Measurements from ENCODE around the gene USP24.

DNA sequence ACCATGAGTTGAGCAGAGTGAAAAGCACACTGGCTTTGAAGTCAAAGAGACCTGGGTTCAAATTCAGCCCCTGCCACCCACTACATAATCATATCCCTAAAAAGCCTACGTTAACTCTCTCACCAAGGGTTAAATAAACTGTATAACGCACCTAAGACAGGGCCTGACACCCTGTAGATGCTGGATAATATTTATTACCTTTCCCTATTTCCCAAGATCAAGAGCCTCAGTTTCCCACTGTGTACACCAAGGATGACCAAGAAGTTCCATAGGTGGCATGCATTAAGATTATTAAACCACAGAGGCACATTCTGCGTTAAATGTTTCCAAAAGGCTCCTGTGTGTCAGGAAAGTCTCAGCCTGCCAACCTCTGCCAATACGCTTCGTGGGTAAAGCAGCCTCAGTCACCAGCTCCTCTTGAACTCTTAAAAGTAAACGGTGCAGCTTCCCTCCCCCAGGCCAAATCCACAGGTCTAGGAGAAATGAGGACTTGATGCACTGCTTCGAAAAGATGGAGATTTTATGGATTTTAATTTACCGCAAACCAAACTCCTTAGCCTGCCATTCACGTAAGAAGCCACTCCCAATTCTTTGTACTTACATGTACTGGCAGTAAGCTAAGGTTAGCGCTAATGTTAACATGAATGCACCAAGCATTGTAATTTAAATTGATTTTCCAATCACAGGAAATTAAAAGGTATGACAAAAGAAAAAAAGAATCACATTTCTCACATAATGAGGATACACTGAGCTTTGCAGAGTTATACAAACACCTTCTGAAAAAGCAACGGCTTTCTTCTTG lies 2.6 kb downstream of the USP24 start:
- TF ChIP-seq, protein P1, sequence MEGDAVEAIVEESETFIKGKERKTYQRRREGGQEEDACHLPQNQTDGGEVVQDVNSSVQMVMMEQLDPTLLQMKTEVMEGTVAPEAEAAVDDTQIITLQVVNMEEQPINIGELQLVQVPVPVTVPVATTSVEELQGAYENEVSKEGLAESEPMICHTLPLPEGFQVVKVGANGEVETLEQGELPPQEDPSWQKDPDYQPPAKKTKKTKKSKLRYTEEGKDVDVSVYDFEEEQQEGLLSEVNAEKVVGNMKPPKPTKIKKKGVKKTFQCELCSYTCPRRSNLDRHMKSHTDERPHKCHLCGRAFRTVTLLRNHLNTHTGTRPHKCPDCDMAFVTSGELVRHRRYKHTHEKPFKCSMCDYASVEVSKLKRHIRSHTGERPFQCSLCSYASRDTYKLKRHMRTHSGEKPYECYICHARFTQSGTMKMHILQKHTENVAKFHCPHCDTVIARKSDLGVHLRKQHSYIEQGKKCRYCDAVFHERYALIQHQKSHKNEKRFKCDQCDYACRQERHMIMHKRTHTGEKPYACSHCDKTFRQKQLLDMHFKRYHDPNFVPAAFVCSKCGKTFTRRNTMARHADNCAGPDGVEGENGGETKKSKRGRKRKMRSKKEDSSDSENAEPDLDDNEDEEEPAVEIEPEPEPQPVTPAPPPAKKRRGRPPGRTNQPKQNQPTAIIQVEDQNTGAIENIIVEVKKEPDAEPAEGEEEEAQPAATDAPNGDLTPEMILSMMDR (IDR thresholded peaks at IDR 0.05): no peak
- no peak for TF ChIP-seq EZH2 (IDR thresholded peaks at IDR 0.05)
- TF ChIP-seq EZH2phosphoT487 (IDR thresholded peaks at IDR 0.05): no peak
